SK-N-SH (cell line): Measurements from ENCODE around the gene MB. TPM values are rescaled to one million over a fixed set of nuclear protein-coding genes. Genes with fewer than 3 reads are reported as not detected.

ENCODE experiments used
- CTCF ChIA-PET: fragments of 300-600, 350-600 bp; formaldehyde crosslinking; extraction: SDS; loops from one replicate; lab custom pipeline; 2021; lab: Yijun Ruan, JAX
- POLR2A ChIA-PET: fragments of 350-600 bp; sonication (Branson Sonifier 250); formaldehyde crosslinking; extraction: SDS; loops from one replicate; lab custom pipeline; 2020; ENCODE audit warnings: antibody characterized with exemption, inconsistent platforms; lab: Yijun Ruan, JAX
- DNase-seq: peaks from one replicate; pipeline ENCODE4 v3.0.0; 2012
- H2AFZ ChIP-seq: fragments of 200-600 bp; sonication (generic); 2 replicates; pipeline ENCODE4 v1.8.1; 2016; ENCODE audit warnings: antibody characterized with exemption, mild to moderate bottlenecking, low read depth
- H3F3A ChIP-seq: fragments of 200-600 bp; sonication (generic); replicated peaks from 2 replicates; pipeline ENCODE3; 2016; ENCODE audit warnings: antibody characterized with exemption, mild to moderate bottlenecking; ENCODE audit not compliant: insufficient read depth
- H3K27ac ChIP-seq, 2 experiments: fragments of 200-500 bp in 1 of 2; fragments of 200-600 bp in 1 of 2; sonication (Bioruptor generic) in 1 of 2; sonication (generic), shearing (Covaris generic) in 1 of 2; 2 replicates each; pipeline versions ENCODE4 v1.5.1 to v1.6.1; 2014 to 2016; ENCODE audit warnings: low read depth in 2 of 2, inconsistent platforms in 1 of 2, low read length in 1 of 2, mild to moderate bottlenecking in 1 of 2, mixed read lengths in 1 of 2
- H3K27me3 ChIP-seq: fragments of 200-600 bp; sonication (generic), shearing (Covaris generic); 2 replicates; pipeline ENCODE4 v1.6.1; 2016; ENCODE audit warnings: mixed run types; ENCODE audit not compliant: insufficient read depth
- H3K36me3 ChIP-seq, 2 experiments: fragments of 200-500 bp in 1 of 2; fragments of 200-600 bp in 1 of 2; sonication (Bioruptor generic) in 1 of 2; sonication (generic) in 1 of 2; replicated peaks in 1 of 2; 2 replicates each; pipeline versions ENCODE3 to v1.5.1; 2014 to 2016; ENCODE audit warnings: low read length in 1 of 2, mild to moderate bottlenecking in 1 of 2; ENCODE audit not compliant: insufficient read depth in 2 of 2, control insufficient read depth in 1 of 2
- H3K4me1 ChIP-seq, 2 experiments: fragments of 200-500 bp in 1 of 2; fragments of 200-600 bp in 1 of 2; sonication (Bioruptor generic) in 1 of 2; sonication (generic), shearing (Covaris generic) in 1 of 2; 2 replicates each; pipeline versions ENCODE4 v1.5.1 to v1.6.1; 2014 to 2016; ENCODE audit warnings: low read depth in 1 of 2, low read length in 1 of 2, mixed run types in 1 of 2; ENCODE audit not compliant: insufficient read depth in 2 of 2, control insufficient read depth in 1 of 2
- H3K4me2 ChIP-seq: fragments of 200-600 bp; sonication (generic), shearing (Covaris generic); 2 replicates; pipeline ENCODE4 v1.6.1; 2017; ENCODE audit warnings: mixed run types
- H3K4me3 ChIP-seq, 2 experiments: fragments of 200-500 bp in 1 of 2; fragments of 200-600 bp in 1 of 2; sonication (Bioruptor generic) in 1 of 2; sonication (generic), shearing (Covaris generic) in 1 of 2; 2 replicates each; pipeline versions ENCODE4 v1.5.1 to v1.8.1; 2014 to 2016; ENCODE audit warnings: low read depth in 2 of 2, inconsistent platforms in 1 of 2, low read length in 1 of 2, mild to moderate bottlenecking in 1 of 2, mixed read lengths in 1 of 2, moderate library complexity in 1 of 2
- H3K79me2 ChIP-seq: fragments of 200-600 bp; sonication (generic); 2 replicates; pipeline ENCODE4 v1.8.1; 2017; ENCODE audit warnings: mild to moderate bottlenecking; ENCODE audit not compliant: insufficient read depth
- H3K9ac ChIP-seq: fragments of 200-600 bp; sonication (generic); 2 replicates; pipeline ENCODE4 v1.6.1; 2017; ENCODE audit warnings: mixed run types
- H3K9me2 ChIP-seq: fragments of 200-600 bp; sonication (generic); 2 replicates; pipeline ENCODE4 v1.6.1; 2017; ENCODE audit warnings: mixed run types
- H3K9me3 ChIP-seq: fragments of 200-600 bp; sonication (generic); 2 replicates; pipeline ENCODE4 v1.6.1; 2017; ENCODE audit warnings: mixed run types, mild to moderate bottlenecking, moderate library complexity
- H4K20me1 ChIP-seq: fragments of 200-600 bp; sonication (generic); 2 replicates; pipeline ENCODE4 v1.6.1; 2017; ENCODE audit warnings: mild to moderate bottlenecking, mixed run types; ENCODE audit not compliant: insufficient read depth
- FOXM1 ChIP-seq: IDR thresholded peaks from 2 replicates; pipeline ENCODE4 v1.4.0; 2012; ENCODE audit warnings: low read depth, mild to moderate bottlenecking
- MXI1 ChIP-seq: IDR thresholded peaks from 2 replicates; pipeline ENCODE4 v1.6.1; 2012; ENCODE audit warnings: mild to moderate bottlenecking, low read depth, low read length, improper control_type of control experiment
- NRF1 ChIP-seq: IDR thresholded peaks from 2 replicates; pipeline ENCODE4 v1.6.1; 2012; ENCODE audit warnings: low read depth, mild to moderate bottlenecking, low read length
- RAD21 ChIP-seq: IDR thresholded peaks from 2 replicates; pipeline ENCODE4 v1.6.1; 2012; ENCODE audit warnings: mild to moderate bottlenecking, low read length
- RCOR1 ChIP-seq: fragments of 150-350 bp; IDR thresholded peaks from 2 replicates; pipeline ENCODE4 v1.6.1; 2017; ENCODE audit warnings: antibody characterized with exemption, low read length
- RFX5 ChIP-seq: IDR thresholded peaks from 2 replicates; pipeline ENCODE4 v1.6.1; 2012; ENCODE audit warnings: mild to moderate bottlenecking, improper control_type of control experiment, low read length
- WGBS: methylation state at CpG from one replicate; pipeline ENCODE4 v1.1.6; 2017; ENCODE audit warnings: low lambda C conversion rate; 5-methylcytosine and 5-hydroxymethylcytosine counted together
- polyA plus RNA-seq, 3 experiments: library from polyadenylated mRNA; depleted of rRNA; stranded (reverse); fragments of >200 nt; gene quantifications; 2 replicates each; pipeline ENCODE4 v1.2.3, GENCODE V29; 2012
- TF ChIP-seq, protein P1 (sequence below): IDR thresholded peaks from 2 replicates; pipeline ENCODE4; 2012
- TF ChIP-seq, protein P2 (sequence below): IDR thresholded peaks from 2 replicates; pipeline ENCODE4 v1.4.0; 2012; ENCODE audit warnings: low read depth
- TF ChIP-seq, protein P3 (sequence below): fragments of 200-600 bp; sonication (generic); IDR thresholded peaks from 2 replicates; pipeline ENCODE4 v1.6.1; 2017; ENCODE audit warnings: antibody characterized with exemption, mild to moderate bottlenecking, moderate library complexity

The MB gene
- polyA plus RNA-seq, 1 of the 3 experiments (the other 2 are of a cell fraction): 0.95 TPM

DNA sequence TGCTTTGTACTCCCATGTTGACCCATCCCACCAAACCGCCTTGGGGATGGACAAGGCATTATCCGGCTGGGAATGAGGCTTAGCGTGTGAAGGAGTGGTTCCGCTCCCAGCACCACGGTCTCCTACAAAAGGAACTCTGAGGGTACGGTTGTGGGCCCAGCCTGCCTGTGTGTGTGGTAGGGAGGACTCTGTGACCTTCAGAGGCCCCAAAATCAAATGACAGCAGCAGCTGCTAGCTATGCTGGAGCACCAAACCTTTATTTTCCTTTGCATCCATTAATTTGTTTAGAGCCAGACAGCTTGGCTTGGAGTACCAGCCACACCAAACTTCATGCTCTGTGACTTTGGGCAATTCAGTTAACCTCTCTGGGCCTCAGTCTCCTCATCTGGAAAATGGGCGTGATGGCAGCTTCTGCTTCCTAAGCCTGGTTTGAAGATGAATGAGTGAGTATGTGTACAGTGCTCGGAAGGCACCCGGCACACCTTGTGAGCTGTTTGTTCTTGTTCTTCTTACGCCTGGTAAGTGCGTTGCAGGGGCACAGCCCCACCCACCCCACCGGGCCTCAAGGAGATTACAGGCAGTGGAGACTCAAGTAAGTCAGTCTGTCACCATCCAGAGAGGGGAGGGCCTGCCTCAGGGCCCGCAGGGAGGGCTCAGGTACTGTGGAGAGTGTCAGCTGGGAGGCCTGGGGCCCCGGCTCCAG lies 25.3 kb downstream of the MB start:
- CTCF ChIA-PET: interaction anchor here (0.7 to 3.4 kb wide), 6 partner anchors 9 to 161 kb away, joined by 3 to 13 read pairs (median 5); no protein-coding TSS in a partner anchor
- Histone ChIP-seq H3K4me1 (peaks cover 4 to 41% of the 10 kb centered on the region in 2 experiments; a peak in 2 of 4 replicates), H2AFZ (no peak overlapping the region), H3K27me3 (no peaks in the 10 kb centered on the region), H3F3A (peaks cover 10% of the 10 kb centered on the region), H3K79me2 (no peaks in the 10 kb centered on the region), H3K4me2 (no peak overlapping the region), H3K4me3 (no peak overlapping the region), H3K36me3 (no peaks in the 10 kb centered on the region), H3K9ac (no peak overlapping the region), H3K9me2 (no peaks in the 10 kb centered on the region), H3K27ac (no peak overlapping the region), H4K20me1 (no peaks in the 10 kb centered on the region), H3K9me3 (no peaks in the 10 kb centered on the region)
- WGBS: 97% methylated on average over 6 of the region's 14 CpGs
- no peak for TF ChIP-seq RCOR1
- TF ChIP-seq, protein P1, sequence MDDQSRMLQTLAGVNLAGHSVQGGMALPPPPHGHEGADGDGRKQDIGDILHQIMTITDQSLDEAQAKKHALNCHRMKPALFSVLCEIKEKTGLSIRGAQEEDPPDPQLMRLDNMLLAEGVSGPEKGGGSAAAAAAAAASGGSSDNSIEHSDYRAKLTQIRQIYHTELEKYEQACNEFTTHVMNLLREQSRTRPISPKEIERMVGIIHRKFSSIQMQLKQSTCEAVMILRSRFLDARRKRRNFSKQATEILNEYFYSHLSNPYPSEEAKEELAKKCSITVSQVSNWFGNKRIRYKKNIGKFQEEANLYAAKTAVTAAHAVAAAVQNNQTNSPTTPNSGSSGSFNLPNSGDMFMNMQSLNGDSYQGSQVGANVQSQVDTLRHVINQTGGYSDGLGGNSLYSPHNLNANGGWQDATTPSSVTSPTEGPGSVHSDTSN: no peak
- TF ChIP-seq FOXM1: no peak
- TF ChIP-seq RAD21: no peak
- no peak for DNase-seq
- POLR2A ChIA-PET: no interaction called here

DNA sequence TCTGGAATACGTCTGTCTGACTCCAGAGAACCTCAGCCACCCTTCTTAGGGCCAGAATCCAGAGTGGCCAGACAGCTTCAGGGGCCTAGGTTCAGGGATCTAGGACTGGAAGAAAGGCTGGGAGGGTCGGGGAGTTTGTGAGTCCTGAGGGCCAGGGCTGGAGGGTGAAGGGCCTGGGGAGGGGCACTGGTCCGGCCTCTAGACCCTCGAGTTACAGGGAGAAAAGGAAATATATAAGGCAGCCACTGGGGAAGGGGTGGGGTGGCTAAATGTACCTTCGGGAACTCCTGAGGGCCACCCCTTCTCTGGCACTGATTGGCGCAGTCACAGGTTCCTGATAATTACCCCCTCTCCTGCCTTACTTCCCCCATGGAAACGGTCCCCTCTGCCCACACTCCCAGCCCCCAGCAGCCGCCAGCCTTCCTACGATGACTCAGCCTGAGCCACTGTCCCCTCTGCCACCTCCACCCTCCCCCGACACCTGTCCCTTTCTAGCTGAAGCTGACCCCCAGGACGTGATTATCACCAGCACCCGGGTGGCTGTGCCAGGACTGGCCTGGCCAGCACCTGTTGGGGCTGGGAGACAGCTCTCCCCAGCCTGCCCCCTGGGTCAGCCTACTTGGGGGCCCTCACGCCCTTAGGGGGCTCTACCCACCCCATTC lies 26.4 kb downstream of the MB start:
- no peak overlapping the region for H3K27ac ChIP-seq
- H3K4me2 ChIP-seq: no peak overlapping the region
- H2AFZ ChIP-seq: no peak overlapping the region
- TF ChIP-seq NRF1 (no peak), MXI1 (no peak), RFX5 (no peak)
- TF ChIP-seq, protein P2, sequence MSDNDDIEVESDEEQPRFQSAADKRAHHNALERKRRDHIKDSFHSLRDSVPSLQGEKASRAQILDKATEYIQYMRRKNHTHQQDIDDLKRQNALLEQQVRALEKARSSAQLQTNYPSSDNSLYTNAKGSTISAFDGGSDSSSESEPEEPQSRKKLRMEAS: no peak
- TF ChIP-seq, protein P3, sequence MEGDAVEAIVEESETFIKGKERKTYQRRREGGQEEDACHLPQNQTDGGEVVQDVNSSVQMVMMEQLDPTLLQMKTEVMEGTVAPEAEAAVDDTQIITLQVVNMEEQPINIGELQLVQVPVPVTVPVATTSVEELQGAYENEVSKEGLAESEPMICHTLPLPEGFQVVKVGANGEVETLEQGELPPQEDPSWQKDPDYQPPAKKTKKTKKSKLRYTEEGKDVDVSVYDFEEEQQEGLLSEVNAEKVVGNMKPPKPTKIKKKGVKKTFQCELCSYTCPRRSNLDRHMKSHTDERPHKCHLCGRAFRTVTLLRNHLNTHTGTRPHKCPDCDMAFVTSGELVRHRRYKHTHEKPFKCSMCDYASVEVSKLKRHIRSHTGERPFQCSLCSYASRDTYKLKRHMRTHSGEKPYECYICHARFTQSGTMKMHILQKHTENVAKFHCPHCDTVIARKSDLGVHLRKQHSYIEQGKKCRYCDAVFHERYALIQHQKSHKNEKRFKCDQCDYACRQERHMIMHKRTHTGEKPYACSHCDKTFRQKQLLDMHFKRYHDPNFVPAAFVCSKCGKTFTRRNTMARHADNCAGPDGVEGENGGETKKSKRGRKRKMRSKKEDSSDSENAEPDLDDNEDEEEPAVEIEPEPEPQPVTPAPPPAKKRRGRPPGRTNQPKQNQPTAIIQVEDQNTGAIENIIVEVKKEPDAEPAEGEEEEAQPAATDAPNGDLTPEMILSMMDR: no peak
- H4K20me1 ChIP-seq: no peaks in the 10 kb centered on the region
- no peaks in the 10 kb centered on the region for H3K79me2 ChIP-seq
- 77% methylated on average over 13 of the region's 13 CpGs for WGBS
- no peaks in the 10 kb centered on the region for H3K36me3 ChIP-seq
- peaks cover 4 to 46% of the 10 kb centered on the region in 2 experiments; a peak in 2 of 4 replicates for H3K4me1 ChIP-seq
- peaks cover 10% of the 10 kb centered on the region for H3F3A ChIP-seq
- no peak overlapping the region for H3K9ac ChIP-seq
- H3K27me3 ChIP-seq: no peaks in the 10 kb centered on the region
- no peaks in the 10 kb centered on the region for H3K9me3 ChIP-seq
- ChIA-PET CTCF (interaction anchor here (0.7 to 3.4 kb wide), 8 partner anchors 9 to 160 kb away, joined by 3 to 13 read pairs (median 3); no protein-coding TSS in a partner anchor), POLR2A (no interaction called here)
- no peaks in the 10 kb centered on the region for H3K9me2 ChIP-seq
- no peak for DNase-seq
- no peak overlapping the region for H3K4me3 ChIP-seq
